Dendritic cell treated with granulocyte-macrophage colony-stimulating factor and Interleukin-4, amounts not matched to agents 40 ng/mL and 50 ng/mL, for 4 days (primary cell): Measurements from ENCODE around the gene ITGB3.

Experiments
- H3K27ac Mint-ChIP-seq: one replicate; pipeline ENCODE4 v1.8.0; 2022; ENCODE audit warnings: mild to moderate bottlenecking, mixed read lengths
- H3K27me3 Mint-ChIP-seq: one replicate; pipeline ENCODE4 v1.8.0; 2022; ENCODE audit warnings: mild to moderate bottlenecking, mixed read lengths
- H3K36me3 Mint-ChIP-seq: one replicate; pipeline ENCODE4 v1.8.0; 2022; ENCODE audit warnings: low read depth, mixed read lengths
- H3K4me1 Mint-ChIP-seq: one replicate; pipeline ENCODE4 v1.8.0; 2022; ENCODE audit warnings: low read depth, mixed read lengths
- H3K4me3 Mint-ChIP-seq: one replicate; pipeline ENCODE4 v1.8.0; 2022; ENCODE audit warnings: mild to moderate bottlenecking, moderate library complexity, mixed read lengths
- H3K9me3 Mint-ChIP-seq: one replicate; pipeline ENCODE4 v1.8.0; 2022; ENCODE audit warnings: mixed read lengths
- intact Hi-C: fragments of 100-400 bp; cut with micrococcal nuclease; formaldehyde crosslinking; loops from one replicate; pipeline ENCODE4 v1.15.0; 2022

The ITGB3 gene

DNA sequence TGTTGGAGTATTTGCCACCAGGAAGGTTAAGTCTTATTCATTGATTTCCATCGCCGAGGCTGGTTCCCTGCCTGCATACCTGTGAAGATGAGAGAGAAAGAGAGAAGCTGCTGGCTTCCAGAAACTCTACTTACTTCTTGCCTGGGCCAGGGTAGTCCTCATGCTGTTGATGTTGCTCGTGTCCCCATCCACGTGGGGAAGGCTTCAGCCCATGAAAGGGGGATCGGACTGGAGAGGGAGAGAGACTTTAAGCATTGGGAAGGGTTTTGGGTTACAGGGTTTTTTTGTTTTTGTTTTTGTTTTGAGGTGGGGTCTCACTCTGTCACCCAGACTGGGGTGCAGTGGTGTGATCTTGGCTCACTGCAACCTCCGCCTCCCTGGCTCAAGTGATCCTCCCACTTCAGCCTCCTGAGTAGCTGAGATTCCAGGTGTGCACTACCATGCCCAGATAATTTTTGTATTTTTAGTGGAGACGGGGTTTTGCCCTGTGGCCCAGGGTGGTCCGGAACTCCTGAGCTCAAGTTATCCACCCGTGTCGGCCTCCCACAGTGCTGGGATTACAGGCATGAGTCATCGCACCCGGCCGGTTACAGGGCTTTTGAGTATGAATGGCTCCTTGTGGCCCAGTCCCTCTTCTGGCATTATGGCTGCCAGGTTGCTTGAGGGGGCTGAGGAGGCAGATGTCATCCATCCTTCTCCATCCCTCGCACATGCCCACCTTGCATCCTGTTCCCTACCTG lies 26.6 kb downstream of the ITGB3 start:
- intact Hi-C loops, result no loop called here
- Mint-ChIP-seq H3K4me1 (peaks cover 63% of the 10 kb centered on the region), H3K9me3 (no peaks in the 10 kb centered on the region), H3K36me3 (no peaks in the 10 kb centered on the region), H3K4me3 (no peak overlapping the region), H3K27me3 (peaks cover 4% of the 10 kb centered on the region), H3K27ac (peak overlapping the region; percentile 79)

- Mint-ChIP-seq H3K27me3 (peaks cover 7% of the 10 kb centered on the region), H3K4me1 (peaks cover 53% of the 10 kb centered on the region), H3K9me3 (no peaks in the 10 kb centered on the region), H3K36me3 (no peaks in the 10 kb centered on the region), H3K27ac (no peak overlapping the region), H3K4me3 (no peak overlapping the region)
- intact Hi-C loops, result no loop called here
Measured at GRCh38 chr17:47281216-47281615, 27.6 kb downstream of the ITGB3 start.

- Mint-ChIP-seq H3K4me1 (peaks cover 24% of the 10 kb centered on the region), H3K36me3 (no peaks in the 10 kb centered on the region)
Measured at GRCh38 chr17:47285003-47285402, 31.4 kb downstream of the ITGB3 start.

GRCh38 chr17:47286198-47286914 lies 32.7 kb downstream of the ITGB3 start:
- Mint-ChIP-seq H3K36me3 (no peaks in the 10 kb centered on the region), H3K27me3 (peaks cover 14% of the 10 kb centered on the region), H3K9me3 (no peaks in the 10 kb centered on the region), H3K4me3 (no peak overlapping the region), H3K27ac (no peak overlapping the region), H3K4me1 (peaks cover 10% of the 10 kb centered on the region)
- intact Hi-C loops, result no loop called here

More at GRCh38 chr17:47285003-47285402, 31.4 kb downstream of the ITGB3 start:
- Mint-ChIP-seq H3K9me3 (no peaks in the 10 kb centered on the region), H3K4me3 (no peak overlapping the region), H3K27me3 (peaks cover 10% of the 10 kb centered on the region), H3K27ac (no peak overlapping the region)
- intact Hi-C loops, result no loop called here

GRCh38 chr17:47287068-47287467 lies 33.4 kb downstream of the ITGB3 start:
- no peaks in the 10 kb centered on the region for H3K9me3 Mint-ChIP-seq
- H3K27me3 Mint-ChIP-seq, result peaks cover 14% of the 10 kb centered on the region
- H3K4me3 Mint-ChIP-seq, result no peak overlapping the region
- intact Hi-C loops, result no loop called here
- no peak overlapping the region for H3K27ac Mint-ChIP-seq
- H3K4me1 Mint-ChIP-seq, result peaks cover 7% of the 10 kb centered on the region
- no peaks in the 10 kb centered on the region for H3K36me3 Mint-ChIP-seq

DNA sequence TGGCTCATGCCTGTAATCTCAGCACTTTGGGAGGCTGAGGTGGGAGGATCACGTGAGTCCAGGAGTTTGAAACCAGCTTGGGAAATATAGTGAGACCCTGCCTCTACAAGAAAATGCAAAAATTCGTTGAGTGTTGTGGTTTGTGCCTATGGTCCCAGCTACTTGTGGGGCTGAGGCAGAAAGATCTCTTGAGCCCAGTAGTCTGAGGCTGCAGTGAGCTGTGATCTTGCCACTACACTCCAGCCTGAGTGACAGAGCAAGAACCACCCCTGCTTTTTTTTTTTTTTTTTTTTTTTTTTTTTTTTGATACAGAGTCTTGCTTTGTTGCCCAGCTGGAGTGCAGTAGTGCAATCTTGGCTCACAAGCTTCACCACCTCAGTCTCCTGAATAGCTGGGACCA lies 34.0 kb downstream of the ITGB3 start:
- H3K4me3 Mint-ChIP-seq, result no peak overlapping the region
- intact Hi-C loops, result no loop called here
- peaks cover 14% of the 10 kb centered on the region for H3K27me3 Mint-ChIP-seq
- H3K27ac Mint-ChIP-seq, result no peak overlapping the region
- H3K4me1 Mint-ChIP-seq, result peaks cover 7% of the 10 kb centered on the region
- no peaks in the 10 kb centered on the region for H3K36me3 Mint-ChIP-seq
- no peaks in the 10 kb centered on the region for H3K9me3 Mint-ChIP-seq

- no peak overlapping the region for H3K27ac Mint-ChIP-seq
- H3K36me3 Mint-ChIP-seq, result no peaks in the 10 kb centered on the region
- no peaks in the 10 kb centered on the region for H3K9me3 Mint-ChIP-seq
- peaks cover 7% of the 10 kb centered on the region for H3K4me1 Mint-ChIP-seq
- H3K4me3 Mint-ChIP-seq, result no peak overlapping the region
- intact Hi-C loops, result no loop called here
- peaks cover 13% of the 10 kb centered on the region for H3K27me3 Mint-ChIP-seq
Measured at GRCh38 chr17:47288531-47289116, 35.0 kb downstream of the ITGB3 start.

DNA sequence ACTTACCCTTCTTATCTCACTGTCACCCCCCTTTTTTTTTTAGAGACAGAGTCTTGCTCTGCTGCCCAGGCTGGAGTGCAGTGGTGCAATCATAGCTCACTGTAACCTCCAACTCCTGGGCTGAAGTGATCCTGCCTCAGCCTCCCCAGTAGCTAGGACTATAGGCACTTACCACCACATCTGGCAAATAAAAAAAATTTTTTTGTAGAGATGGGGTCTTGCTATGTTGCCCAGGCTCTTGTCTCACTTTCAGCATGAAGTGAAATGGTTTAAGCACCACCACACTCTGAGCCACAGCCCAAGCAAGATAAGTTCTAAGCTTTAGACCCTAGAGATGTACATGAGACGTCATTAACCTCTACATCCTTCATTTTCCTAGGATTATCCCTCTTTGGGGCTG lies 35.7 kb downstream of the ITGB3 start:
- Mint-ChIP-seq H3K4me3 (no peak overlapping the region), H3K9me3 (no peaks in the 10 kb centered on the region), H3K27me3 (peaks cover 9% of the 10 kb centered on the region), H3K27ac (no peak overlapping the region), H3K4me1 (peaks cover 14% of the 10 kb centered on the region), H3K36me3 (no peaks in the 10 kb centered on the region)
- intact Hi-C loops, result no loop called here

DNA sequence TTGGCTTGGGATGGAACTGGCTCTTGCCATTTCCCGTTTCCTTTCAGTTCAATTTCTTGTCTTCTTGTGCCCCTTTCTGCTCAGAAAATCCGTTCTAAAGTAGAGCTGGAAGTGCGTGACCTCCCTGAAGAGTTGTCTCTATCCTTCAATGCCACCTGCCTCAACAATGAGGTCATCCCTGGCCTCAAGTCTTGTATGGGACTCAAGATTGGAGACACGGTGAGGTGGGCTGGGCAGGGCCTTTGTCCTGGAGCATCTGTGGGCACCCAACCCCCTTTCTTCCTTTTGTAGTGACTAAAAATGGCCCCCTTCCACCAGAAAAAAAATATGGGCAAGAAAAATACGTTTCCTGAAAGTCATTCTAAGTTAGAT lies 37.2 kb downstream of the ITGB3 start:
- no peak overlapping the region for H3K4me3 Mint-ChIP-seq
- no peaks in the 10 kb centered on the region for H3K9me3 Mint-ChIP-seq
- no peaks in the 10 kb centered on the region for H3K36me3 Mint-ChIP-seq
- H3K27ac Mint-ChIP-seq, result no peak overlapping the region
- peaks cover 11% of the 10 kb centered on the region for H3K27me3 Mint-ChIP-seq
- intact Hi-C loops, result no loop called here
- peaks cover 18% of the 10 kb centered on the region for H3K4me1 Mint-ChIP-seq

- Mint-ChIP-seq H3K4me3 (no peak overlapping the region), H3K36me3 (no peaks in the 10 kb centered on the region), H3K4me1 (peaks cover 18% of the 10 kb centered on the region), H3K27ac (no peak overlapping the region), H3K9me3 (no peaks in the 10 kb centered on the region), H3K27me3 (peaks cover 8% of the 10 kb centered on the region)
- intact Hi-C loops, result no loop called here
Measured at GRCh38 chr17:47291242-47291873, 37.7 kb downstream of the ITGB3 start.

- Mint-ChIP-seq H3K4me1 (peaks cover 18% of the 10 kb centered on the region), H3K9me3 (no peaks in the 10 kb centered on the region), H3K36me3 (no peaks in the 10 kb centered on the region), H3K4me3 (no peak overlapping the region), H3K27ac (no peak overlapping the region), H3K27me3 (peaks cover 8% of the 10 kb centered on the region)
- intact Hi-C loops, result no loop called here
Measured at GRCh38 chr17:47292206-47292605, 38.6 kb downstream of the ITGB3 start.

- Mint-ChIP-seq H3K4me1 (peaks cover 11% of the 10 kb centered on the region), H3K36me3 (no peaks in the 10 kb centered on the region), H3K27me3 (peaks cover 3% of the 10 kb centered on the region), H3K27ac (no peak overlapping the region), H3K9me3 (no peaks in the 10 kb centered on the region), H3K4me3 (no peak overlapping the region)
- intact Hi-C loops, result loop anchor here (5.0 kb wide), 1 partner anchor 53 kb away; no protein-coding TSS in a partner anchor
Measured at GRCh38 chr17:47295037-47295873, 41.6 kb downstream of the ITGB3 start.

DNA sequence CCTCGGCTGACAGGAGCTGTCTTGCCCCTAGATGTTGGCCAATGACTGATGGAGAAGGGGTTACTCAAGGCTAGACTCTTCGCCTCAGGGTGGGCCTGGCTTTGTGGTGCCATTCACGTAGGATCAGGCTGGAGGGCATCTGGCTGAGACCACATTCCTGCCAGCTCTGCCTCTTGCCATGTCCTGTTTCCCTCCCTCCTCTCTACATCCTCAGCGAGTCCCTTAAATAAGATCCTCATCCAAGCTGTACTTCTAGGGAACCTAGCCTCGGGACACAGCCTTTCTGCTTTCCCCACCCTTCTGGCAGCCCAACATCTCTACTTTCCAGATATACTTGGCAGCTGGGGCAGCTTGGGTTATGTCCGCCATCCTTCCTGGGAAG lies 42.2 kb downstream of the ITGB3 start:
- intact Hi-C loops, result loop anchor here (5.0 kb wide), 1 partner anchor 54 kb away; no protein-coding TSS in a partner anchor
- H3K36me3 Mint-ChIP-seq, result no peaks in the 10 kb centered on the region
- no peak overlapping the region for H3K4me3 Mint-ChIP-seq
- peaks cover 11% of the 10 kb centered on the region for H3K4me1 Mint-ChIP-seq
- H3K9me3 Mint-ChIP-seq, result no peaks in the 10 kb centered on the region
- H3K27ac Mint-ChIP-seq, result no peak overlapping the region
- peaks cover 2% of the 10 kb centered on the region for H3K27me3 Mint-ChIP-seq
